Measurements from ENCODE around the gene PAK5.

PAK5 gene

DNA sequence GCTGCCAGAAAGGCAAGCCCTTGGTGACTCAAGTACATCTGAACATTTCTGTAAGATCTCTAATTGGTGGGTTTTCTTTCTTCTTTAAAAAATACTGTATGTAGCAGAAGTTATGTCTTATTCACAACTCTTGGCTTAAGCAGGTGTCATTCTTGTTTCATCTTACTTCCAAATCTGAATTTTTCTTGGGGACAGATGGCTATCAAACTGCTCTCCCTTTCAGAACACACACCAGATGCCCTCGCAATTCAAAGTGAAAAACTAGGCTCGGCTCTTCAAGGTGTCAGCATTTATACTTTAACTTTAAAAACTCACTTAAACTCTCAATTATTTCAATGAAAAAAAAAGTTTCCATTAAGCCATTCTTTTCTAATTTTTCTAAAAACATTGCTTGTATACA is 49.7 kb downstream of the PAK5 start:
- no peak for DNase-seq (ENCODE audit: low read depth)

DNA sequence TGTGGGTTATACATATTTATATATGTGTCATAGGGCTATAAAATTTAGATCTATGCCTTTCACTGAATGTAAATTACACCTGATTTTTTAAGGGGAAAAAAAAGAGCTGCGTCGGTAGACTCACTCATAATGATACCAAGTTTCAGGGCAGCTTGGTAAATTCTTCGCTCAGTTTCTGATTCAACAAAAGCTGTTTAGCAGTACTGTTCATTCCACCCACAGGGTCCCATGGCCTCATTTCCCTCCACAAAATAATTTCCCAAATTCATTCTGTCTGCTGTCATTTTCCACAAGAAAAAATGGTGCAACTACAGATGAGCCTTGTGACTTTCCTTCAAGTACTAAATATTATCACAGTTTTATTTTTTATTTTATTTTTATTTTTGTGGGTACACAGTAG is 63.7 kb downstream of the PAK5 start:
- DNase-seq (ENCODE audit: low read depth): no peak

DNA sequence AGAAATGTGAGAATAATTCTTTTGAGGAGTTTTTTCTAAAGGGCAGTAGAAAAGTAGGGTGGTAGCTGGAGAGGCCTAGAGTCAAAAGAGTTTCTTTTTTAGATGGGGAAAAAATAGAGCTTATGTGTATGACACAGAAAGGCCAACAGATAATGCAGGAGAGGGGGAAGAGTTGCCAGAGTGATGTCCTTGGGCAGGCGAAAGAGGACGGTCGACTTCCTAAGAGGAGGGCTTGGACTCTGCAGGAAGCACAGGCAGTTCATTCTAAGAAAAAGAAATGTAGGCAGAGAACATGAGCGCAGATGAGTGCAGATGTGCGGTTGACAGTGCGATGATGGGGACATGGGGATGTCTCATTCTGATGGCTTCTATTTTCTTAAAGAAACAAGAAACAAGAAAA is 68.9 kb downstream of the PAK5 start:
- DNase-seq (ENCODE audit: low read depth): no peak

DNA sequence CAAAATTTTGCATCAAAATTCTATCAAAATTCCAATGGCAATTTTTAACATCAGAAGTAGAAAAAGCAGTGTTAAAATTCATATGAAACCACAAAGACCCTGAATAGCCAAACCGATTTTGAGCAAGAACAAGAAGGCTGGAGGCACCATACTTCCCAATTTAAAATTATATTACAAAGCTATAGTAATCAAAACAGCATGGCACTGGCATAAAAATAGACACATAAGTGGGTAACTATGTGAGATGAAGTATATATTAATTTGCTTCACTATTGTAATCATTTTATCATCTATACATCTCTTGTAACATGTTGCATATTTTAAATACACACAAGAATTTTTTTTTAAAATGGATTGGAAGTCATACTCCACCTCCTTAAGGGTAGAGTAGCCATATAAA is 77.4 kb downstream of the PAK5 start:
- DNase-seq (ENCODE audit: low read depth): no peak

DNA sequence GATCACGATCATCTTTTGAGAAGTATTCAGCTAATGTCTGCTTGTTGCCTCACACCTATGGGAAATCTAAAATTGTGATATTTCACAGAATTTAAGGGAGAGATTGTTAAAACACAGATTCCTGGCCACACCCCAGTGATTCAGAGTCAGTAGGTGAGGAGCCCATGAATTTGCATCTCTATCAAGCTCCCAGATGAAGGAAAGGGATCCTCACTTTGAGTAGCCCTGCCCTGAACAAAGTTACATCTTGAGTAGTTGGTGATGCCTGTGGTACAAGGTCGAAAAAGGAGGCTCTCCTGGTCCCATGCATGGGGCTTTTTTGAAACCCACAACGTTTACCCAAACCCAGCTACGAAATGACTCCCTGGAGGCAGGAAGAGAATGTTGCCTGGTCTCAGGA is 79.5 kb downstream of the PAK5 start:
- DNase-seq (ENCODE audit: low read depth): no peak

- no peak for DNase-seq (ENCODE audit: low read depth)
These were observed 80.1 kb downstream of the PAK5 start for GRCh38 chr20:9758752-9759151.

GRCh38 chr20:9756660-9757059 is 82.2 kb downstream of the PAK5 start:
- no peak for DNase-seq (ENCODE audit: low read depth)

- DNase-seq (ENCODE audit: low read depth): no peak
These were observed 83.6 kb downstream of the PAK5 start for GRCh38 chr20:9755301-9755700.

- DNase-seq (ENCODE audit: low read depth): no peak
These were observed 94.3 kb downstream of the PAK5 start for GRCh38 chr20:9744551-9744950.

DNA sequence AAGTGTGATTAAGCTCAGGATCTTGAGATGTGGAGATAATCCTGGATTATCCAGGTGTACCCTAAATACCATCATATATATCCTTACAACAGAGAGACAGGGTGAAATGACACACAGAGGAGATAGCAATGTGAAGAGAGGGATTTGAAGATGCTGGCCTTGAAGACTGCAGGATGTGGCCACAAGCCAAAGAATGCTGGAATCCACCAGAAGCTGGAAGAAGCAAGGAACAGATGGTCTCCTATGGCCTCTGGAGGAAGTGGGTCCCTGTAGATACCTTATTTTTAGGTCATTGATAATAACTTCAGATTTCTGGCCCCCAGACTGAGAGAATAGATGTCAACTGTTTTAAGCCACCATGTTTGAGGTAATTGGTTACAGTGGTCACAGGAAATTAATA is 95.0 kb downstream of the PAK5 start:
- DNase-seq (ENCODE audit: low read depth): no peak

DNA sequence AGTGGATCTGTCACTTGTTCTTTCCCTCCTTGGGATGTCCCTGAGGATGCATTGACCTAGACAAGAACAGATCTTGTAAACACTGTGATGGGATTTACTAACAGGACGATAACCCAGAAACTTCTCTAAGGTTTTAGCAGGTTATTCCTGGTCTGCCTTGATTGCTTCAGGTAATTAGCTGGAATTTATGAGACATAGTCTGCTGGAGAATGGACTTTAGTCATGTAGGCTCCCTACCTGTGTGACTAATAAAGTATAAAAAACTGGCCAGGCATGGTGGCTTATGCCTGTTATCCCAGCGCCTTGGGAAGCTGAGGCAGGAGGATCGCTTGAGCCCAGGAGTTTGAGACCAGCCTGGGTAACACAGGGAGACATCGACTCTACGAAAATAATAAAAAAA is 96.1 kb downstream of the PAK5 start:
- no peak for DNase-seq (ENCODE audit: low read depth)

DNA sequence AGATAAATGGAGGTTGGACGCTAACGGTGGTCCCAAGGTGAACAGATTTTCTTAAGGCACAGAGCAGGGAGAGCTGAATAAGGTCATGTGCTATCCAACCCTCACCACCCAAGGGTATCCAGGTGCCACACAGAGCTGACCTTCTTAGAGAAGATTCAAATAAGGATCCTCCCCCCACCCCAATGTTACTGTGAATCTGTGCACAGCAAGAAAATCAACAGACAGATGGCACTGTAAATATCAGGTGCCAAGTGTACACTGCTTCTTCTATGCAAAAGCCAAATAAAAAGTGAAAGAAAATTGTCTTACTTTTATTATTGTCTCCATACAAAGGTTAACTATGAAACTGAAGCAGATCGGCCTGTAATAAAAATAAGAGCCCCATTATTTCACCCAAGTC is 96.9 kb downstream of the PAK5 start:
- DNase-seq (ENCODE audit: low read depth): no peak

- no peak for DNase-seq (ENCODE audit: low read depth)
These were observed 98.4 kb downstream of the PAK5 start for GRCh38 chr20:9740486-9740885.

GRCh38 chr20:9739991-9740390 is 98.9 kb downstream of the PAK5 start:
- no peak for DNase-seq (ENCODE audit: low read depth)

GRCh38 chr20:9736373-9736772 is 102.5 kb downstream of the PAK5 start:
- no peak for DNase-seq (ENCODE audit: low read depth)

- DNase-seq (ENCODE audit: low read depth): no peak
These were observed 115.2 kb downstream of the PAK5 start for GRCh38 chr20:9723501-9724202.

DNA sequence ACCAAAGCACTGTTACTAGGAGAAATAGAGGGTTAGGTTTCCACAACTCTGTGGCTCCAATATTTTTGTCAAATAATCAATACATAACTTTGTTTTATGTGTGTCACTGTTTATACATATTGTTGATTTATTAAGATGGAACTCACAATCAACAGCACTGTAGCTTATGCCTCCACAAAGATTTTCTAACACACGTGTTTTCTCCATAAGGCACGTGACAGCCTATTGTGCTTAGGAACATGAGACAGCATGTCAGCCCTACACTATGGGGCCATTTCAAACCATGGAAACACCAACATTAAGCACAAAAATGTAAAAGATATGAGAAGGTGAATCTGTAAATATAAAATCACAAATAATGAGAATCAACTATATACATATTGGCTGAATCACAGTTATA is 127.0 kb downstream of the PAK5 start:
- no peak for DNase-seq (ENCODE audit: low read depth)

- DNase-seq (ENCODE audit: low read depth): no peak
These were observed 128.2 kb downstream of the PAK5 start for GRCh38 chr20:9710685-9711084.

- DNase-seq (ENCODE audit: low read depth): no peak
These were observed 133.0 kb downstream of the PAK5 start for GRCh38 chr20:9705722-9706476.

- DNase-seq (ENCODE audit: low read depth): no peak
These were observed 139.7 kb downstream of the PAK5 start for GRCh38 chr20:9699181-9699580.

- no peak for DNase-seq (ENCODE audit: low read depth)
These were observed 149.8 kb downstream of the PAK5 start for GRCh38 chr20:9689041-9689440.

GRCh38 chr20:9686866-9687265 is 152.0 kb downstream of the PAK5 start:
- DNase-seq (ENCODE audit: low read depth): no peak

DNA sequence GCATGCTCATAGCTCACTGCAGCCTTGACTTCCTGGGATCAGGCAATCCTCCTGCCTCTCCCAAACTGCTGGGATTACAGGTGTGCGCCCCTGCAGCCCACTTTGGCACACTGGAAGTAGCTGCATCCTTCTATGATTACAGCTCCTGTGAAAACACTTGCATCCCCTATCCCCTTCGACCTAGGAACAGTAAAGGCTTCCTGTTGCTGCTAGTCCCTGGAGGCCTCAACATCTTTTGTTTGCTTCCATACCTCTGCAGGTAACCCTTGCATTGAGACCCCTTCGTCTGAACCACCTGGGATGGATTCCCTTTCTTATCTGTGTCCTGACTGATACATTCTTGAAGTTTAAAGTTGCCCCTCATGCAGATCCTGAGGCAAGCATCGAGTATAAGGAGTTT is 152.4 kb downstream of the PAK5 start:
- DNase-seq (ENCODE audit: low read depth): no peak

DNA sequence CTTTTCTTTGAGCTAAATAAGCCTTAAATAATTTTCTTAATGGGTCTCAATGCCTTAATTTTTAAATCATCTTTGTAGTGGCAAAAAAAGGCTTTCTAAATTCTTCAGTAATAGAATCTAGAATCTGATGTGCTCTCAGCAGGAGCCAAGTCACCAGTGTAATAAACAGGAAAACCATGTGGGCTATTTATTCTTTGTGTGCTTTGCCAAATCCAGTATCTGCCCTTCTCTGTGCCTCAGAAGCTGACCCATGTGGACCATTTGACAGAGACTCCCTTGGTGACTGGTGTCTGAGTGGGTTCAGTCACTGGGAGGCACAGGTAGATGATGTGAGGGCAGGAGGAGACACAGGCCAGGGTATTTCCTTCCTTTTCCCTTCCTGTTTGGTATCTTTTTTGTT is 152.9 kb downstream of the PAK5 start:
- DNase-seq (ENCODE audit: low read depth): no peak

Data from GM04503 (cell line).